Smooth muscle cell (in vitro differentiated cells): ENCODE data around the gene MICAL3. TPM values are rescaled to one million over a fixed set of nuclear protein-coding genes. Genes with fewer than 3 reads are reported as not detected.

Source experiments
- DNase-seq: peaks from one replicate; lab custom pipeline; 2025; ENCODE audit not compliant: unreplicated experiment; lab: John Stamatoyannopoulos, UW
- H2AFZ ChIP-seq: fragments of 200-600 bp; sonication (generic); 2 replicates; pipeline ENCODE4 v1.6.0; 2016; ENCODE audit warnings: antibody characterized with exemption, low read depth, mild to moderate bottlenecking
- H3F3A ChIP-seq: fragments of 200-600 bp; sonication (generic); 2 replicates; pipeline ENCODE4 v1.6.0; 2017; ENCODE audit warnings: antibody characterized with exemption, low read depth
- H3K27ac ChIP-seq: fragments of 200-600 bp; sonication (generic); 2 replicates; pipeline ENCODE4 v1.5.1; 2016; ENCODE audit warnings: low read depth, mild to moderate bottlenecking
- H3K27me3 ChIP-seq: fragments of 200-600 bp; sonication (generic); 2 replicates; pipeline ENCODE4 v1.6.1; 2016; ENCODE audit warnings: low read depth, mild to moderate bottlenecking
- H3K36me3 ChIP-seq: fragments of 200-600 bp; sonication (generic); 2 replicates; pipeline ENCODE4 v1.5.1; 2016; ENCODE audit warnings: low read depth
- H3K4me1 ChIP-seq: fragments of 200-600 bp; sonication (generic); 2 replicates; pipeline ENCODE4 v1.5.1; 2016; ENCODE audit warnings: low read depth
- H3K4me2 ChIP-seq: fragments of 200-600 bp; sonication (generic); 2 replicates; pipeline ENCODE4 v1.6.0; 2016; ENCODE audit warnings: mild to moderate bottlenecking
- H3K4me3 ChIP-seq: fragments of 200-600 bp; sonication (generic); 2 replicates; pipeline ENCODE4 v1.5.1; 2016; ENCODE audit warnings: mild to moderate bottlenecking
- H3K79me2 ChIP-seq: fragments of 200-600 bp; sonication (generic); 2 replicates; pipeline ENCODE4 v1.6.0; 2016; ENCODE audit warnings: low read depth, mild to moderate bottlenecking
- H3K9ac ChIP-seq: fragments of 200-600 bp; sonication (generic); 2 replicates; pipeline ENCODE4 v1.6.0; 2016; ENCODE audit warnings: low read depth
- H3K9me3 ChIP-seq: fragments of 200-600 bp; sonication (generic); replicated peaks from 2 replicates; pipeline ENCODE4 v1.5.1; 2016; ENCODE audit warnings: low read depth
- H4K20me1 ChIP-seq: fragments of 200-600 bp; sonication (generic); 2 replicates; pipeline ENCODE4 v1.6.0; 2016; ENCODE audit warnings: low read depth
- WGBS: methylation state at CpG from one replicate; pipeline ENCODE4 v1.1.7; 2016; ENCODE audit warnings: low lambda C conversion rate; 5-methylcytosine and 5-hydroxymethylcytosine counted together
- polyA plus RNA-seq: library from polyadenylated mRNA; unstranded; fragments of >200 nt; fragmentation: Nextera tagmentation; extraction: Ambion mirVana; gene quantifications from 2 replicates; pipeline ENCODE4 v1.2.1, GENCODE V29; 2016
- total RNA-seq: library from RNA; depleted of rRNA; stranded (reverse); fragments of >200 nt; gene quantifications from 2 replicates; pipeline ENCODE4 v1.2.3, GENCODE V29; 2014
- TF ChIP-seq, protein P1 (sequence below): fragments of 200-600 bp; sonication (generic); IDR thresholded peaks from 2 replicates; pipeline ENCODE4 v1.5.1; 2017; ENCODE audit warnings: borderline replicate concordance, mild to moderate bottlenecking, antibody characterized with exemption; ENCODE audit not compliant: insufficient read depth, poor library complexity, severe bottlenecking

MICAL3 gene
- total and polyA plus RNA-seq, 2 experiments from 2014 or later, result 3.1 to 28.6 TPM

DNA sequence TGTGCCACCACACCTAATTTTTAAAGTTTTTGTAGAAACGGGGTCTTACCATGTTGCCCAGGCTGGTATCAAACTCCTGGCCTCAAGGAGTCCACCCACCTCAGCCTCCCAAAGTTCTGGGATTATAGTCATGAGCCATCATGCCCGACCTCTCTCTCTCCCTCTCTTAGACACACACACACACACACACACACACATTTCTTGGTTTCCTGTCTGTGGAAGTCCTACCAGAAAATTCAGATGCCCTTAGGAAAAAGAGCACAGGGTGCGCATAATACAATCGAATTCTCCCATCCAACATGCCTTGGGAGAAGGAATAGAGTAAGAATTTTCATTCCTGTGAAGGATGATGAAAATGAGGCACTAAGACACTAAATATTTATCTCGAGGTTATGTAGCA lies 10.4 kb downstream of the MICAL3 start:
- Histone ChIP-seq H3K79me2 (no peaks in the 10 kb centered on the region), H3K27me3 (no peaks in the 10 kb centered on the region)
- WGBS, result 69% methylated on average over 5 of the region's 5 CpGs

DNA sequence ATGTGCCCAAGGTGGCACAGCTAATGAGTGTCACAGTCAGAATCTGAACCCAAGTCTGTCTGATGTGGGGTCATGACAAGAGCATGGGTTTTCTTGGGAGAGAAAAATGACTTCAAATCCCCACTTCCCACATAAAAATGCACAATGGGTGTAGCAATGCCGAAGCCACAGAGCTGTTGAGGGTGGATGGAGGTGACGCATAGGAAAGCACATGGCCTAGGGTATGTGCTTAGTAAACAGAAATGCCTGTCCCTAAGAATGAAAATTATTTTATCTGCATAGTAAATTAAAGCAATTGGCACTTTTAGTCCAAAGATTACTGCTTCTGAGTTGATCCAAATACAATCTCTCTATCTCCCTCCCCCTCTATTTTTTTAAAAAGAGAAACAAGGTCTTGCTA lies 10.9 kb downstream of the MICAL3 start:
- WGBS, result 43% methylated on average over 2 of the region's 2 CpGs
- no peaks in the 10 kb centered on the region for H3F3A ChIP-seq
- no peak overlapping the region for H3K4me3 ChIP-seq
- TF ChIP-seq, protein P1, sequence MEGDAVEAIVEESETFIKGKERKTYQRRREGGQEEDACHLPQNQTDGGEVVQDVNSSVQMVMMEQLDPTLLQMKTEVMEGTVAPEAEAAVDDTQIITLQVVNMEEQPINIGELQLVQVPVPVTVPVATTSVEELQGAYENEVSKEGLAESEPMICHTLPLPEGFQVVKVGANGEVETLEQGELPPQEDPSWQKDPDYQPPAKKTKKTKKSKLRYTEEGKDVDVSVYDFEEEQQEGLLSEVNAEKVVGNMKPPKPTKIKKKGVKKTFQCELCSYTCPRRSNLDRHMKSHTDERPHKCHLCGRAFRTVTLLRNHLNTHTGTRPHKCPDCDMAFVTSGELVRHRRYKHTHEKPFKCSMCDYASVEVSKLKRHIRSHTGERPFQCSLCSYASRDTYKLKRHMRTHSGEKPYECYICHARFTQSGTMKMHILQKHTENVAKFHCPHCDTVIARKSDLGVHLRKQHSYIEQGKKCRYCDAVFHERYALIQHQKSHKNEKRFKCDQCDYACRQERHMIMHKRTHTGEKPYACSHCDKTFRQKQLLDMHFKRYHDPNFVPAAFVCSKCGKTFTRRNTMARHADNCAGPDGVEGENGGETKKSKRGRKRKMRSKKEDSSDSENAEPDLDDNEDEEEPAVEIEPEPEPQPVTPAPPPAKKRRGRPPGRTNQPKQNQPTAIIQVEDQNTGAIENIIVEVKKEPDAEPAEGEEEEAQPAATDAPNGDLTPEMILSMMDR, result no peak
- H3K4me1 ChIP-seq, result no peaks in the 10 kb centered on the region
- no peaks in the 10 kb centered on the region for H3K36me3 ChIP-seq
- no peaks in the 10 kb centered on the region for H4K20me1 ChIP-seq
- H3K79me2 ChIP-seq, result no peaks in the 10 kb centered on the region
- no peak overlapping the region for H3K27ac ChIP-seq
- H3K27me3 ChIP-seq, result no peaks in the 10 kb centered on the region
- H3K9me3 ChIP-seq, result no peaks in the 10 kb centered on the region
- no peak overlapping the region for H3K9ac ChIP-seq
- no peak overlapping the region for H3K4me2 ChIP-seq
- no peak overlapping the region for H2AFZ ChIP-seq
- no peak for DNase-seq

More for the DNA sequence above, 10.4 kb downstream of the MICAL3 start:
- no peak overlapping the region for H3K4me3 ChIP-seq
- no peak for DNase-seq
- no peak overlapping the region for H2AFZ ChIP-seq
- no peaks in the 10 kb centered on the region for H3F3A ChIP-seq
- H3K4me2 ChIP-seq, result no peak overlapping the region
- no peaks in the 10 kb centered on the region for H3K9me3 ChIP-seq
- no peak overlapping the region for H3K9ac ChIP-seq
- no peaks in the 10 kb centered on the region for H4K20me1 ChIP-seq
- no peaks in the 10 kb centered on the region for H3K36me3 ChIP-seq
- TF ChIP-seq, protein P1, result no peak
- no peak overlapping the region for H3K27ac ChIP-seq
- no peaks in the 10 kb centered on the region for H3K4me1 ChIP-seq

DNA sequence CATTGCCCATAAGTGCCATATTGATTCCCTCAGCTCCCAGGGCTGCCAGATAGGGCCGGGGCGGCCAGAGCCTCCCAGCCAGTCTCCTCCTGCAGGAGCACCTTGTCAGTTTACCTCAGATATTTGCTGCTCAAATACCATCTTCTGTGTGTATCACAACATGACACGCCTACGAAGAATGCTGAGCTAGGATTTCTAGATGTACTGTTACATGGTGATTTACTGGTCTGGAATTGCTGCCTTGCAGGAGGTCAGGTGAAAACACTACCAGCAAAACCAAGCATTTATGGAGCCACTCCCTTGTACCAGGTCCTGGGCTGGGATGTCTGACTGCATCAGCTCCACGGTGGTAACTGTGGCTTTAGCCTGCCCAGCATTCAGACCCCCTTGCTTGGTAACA lies 11.8 kb downstream of the MICAL3 start:
- no peak overlapping the region for H3K4me2 ChIP-seq
- 60% methylated on average over 5 of the region's 5 CpGs for WGBS
- H3K79me2 ChIP-seq, result no peaks in the 10 kb centered on the region
- H3K27ac ChIP-seq, result no peak overlapping the region
- H3K36me3 ChIP-seq, result no peaks in the 10 kb centered on the region
- H3K4me3 ChIP-seq, result no peak overlapping the region
- DNase-seq, result no peak
- H3K9ac ChIP-seq, result no peak overlapping the region
- H3K4me1 ChIP-seq, result no peaks in the 10 kb centered on the region
- H2AFZ ChIP-seq, result no peak overlapping the region
- no peaks in the 10 kb centered on the region for H3K27me3 ChIP-seq
- H3F3A ChIP-seq, result no peaks in the 10 kb centered on the region
- no peaks in the 10 kb centered on the region for H3K9me3 ChIP-seq
- TF ChIP-seq, protein P1, result no peak
- H4K20me1 ChIP-seq, result no peaks in the 10 kb centered on the region

DNA sequence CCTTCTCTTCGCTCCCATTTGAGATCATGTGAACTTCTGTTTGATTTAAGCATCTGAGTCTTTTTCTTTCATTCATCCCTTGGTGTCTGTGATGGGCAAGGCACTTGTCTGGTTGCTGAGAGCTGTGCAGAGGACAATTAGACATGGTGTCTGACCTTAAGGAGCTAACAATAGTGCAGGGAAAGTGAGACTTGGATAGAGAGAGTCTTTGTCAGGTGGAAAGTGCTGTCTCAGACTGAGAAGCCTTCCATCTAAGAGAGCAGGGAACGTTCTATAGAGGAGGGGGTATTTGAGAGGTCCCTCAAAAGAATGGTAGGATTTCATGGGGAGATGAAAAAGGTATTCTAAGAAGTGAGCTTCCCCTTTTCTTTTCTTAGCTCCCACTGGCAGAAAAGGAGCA lies 14.1 kb downstream of the MICAL3 start:
- no peak for DNase-seq
- Histone ChIP-seq H3K4me2 (no peak overlapping the region), H3K4me3 (no peak overlapping the region), H3K27ac (no peak overlapping the region), H3K9ac (no peak overlapping the region), H2AFZ (no peak overlapping the region), H3K4me1 (no peaks in the 10 kb centered on the region), H3K36me3 (no peaks in the 10 kb centered on the region), H3K79me2 (no peaks in the 10 kb centered on the region), H3F3A (peaks cover 5% of the 10 kb centered on the region), H4K20me1 (no peaks in the 10 kb centered on the region), H3K9me3 (no peaks in the 10 kb centered on the region), H3K27me3 (no peaks in the 10 kb centered on the region)
- 94% methylated on average over 2 of the region's 2 CpGs for WGBS
- TF ChIP-seq, protein P1, result no peak
